H1 (cell line): Measurements from ENCODE around the gene TYW1B. TPM values are rescaled to one million over a fixed set of nuclear protein-coding genes. Genes with fewer than 3 reads are reported as not detected.

Source experiments
- ASH2L ChIP-seq: fragments of 200-600, 300-600 bp; sonication (generic); IDR thresholded peaks from one replicate; pipeline ENCODE4 v1.7.1; 2017; ENCODE audit warnings: low read length
- BCL11A ChIP-seq, 2 experiments: IDR thresholded peaks; one replicate each; pipeline ENCODE4 v1.6.1; 2011; ENCODE audit warnings: low read depth in 2 of 2, low read length in 2 of 2, mild to moderate bottlenecking in 2 of 2
- CEBPB ChIP-seq: IDR thresholded peaks from 2 replicates; pipeline ENCODE4 v1.6.1; 2012; ENCODE audit warnings: low read depth, low read length
- JUND ChIP-seq: IDR thresholded peaks from 2 replicates; pipeline ENCODE4 v1.6.1; 2011; ENCODE audit warnings: mild to moderate bottlenecking, improper control_type of control experiment, low read length
- RBBP5 ChIP-seq: IDR thresholded peaks from 2 replicates; pipeline ENCODE4 v1.7.1; 2012; ENCODE audit warnings: low read depth, mild to moderate bottlenecking, inconsistent platforms, low read length, moderate library complexity, borderline replicate concordance
- SIX5 ChIP-seq: IDR thresholded peaks from 2 replicates; pipeline ENCODE4 v1.6.1; 2011; ENCODE audit warnings: mild to moderate bottlenecking, low read depth, low read length
- polyA plus RNA-seq, 7 experiments: library from polyadenylated mRNA; depleted of rRNA in 3 of 7; stranded (reverse) in 5 of 7; unstranded in 2 of 7; fragments of >200 nt in 5 of 7; fragments of 200-250 nt in 2 of 7; gene quantifications; 1 replicate in 5 of 7; 2 replicates in 1 of 7; 4 replicates in 1 of 7; pipeline versions ENCODE4 v1.2.1 to v1.2.3, GENCODE V29; 2011 to 2013; ENCODE audit warnings: missing spikeins in 2 of 7, mixed read lengths in 2 of 7
- total RNA-seq: library from RNA; stranded (reverse); fragmentation: NEBNext Ultra II Directional; extraction: Animal tissue kit (Norgen Biotek cat#: 25700); gene quantifications from 2 replicates; pipeline ENCODE4 v1.2.1, GENCODE V29; 2021

The TYW1B gene
- total and polyA plus RNA-seq, 2 of the 8 experiments (the other 6 are each of a cell fraction or from before 2014, with no cell fraction given), result 6.8 to 12.6 TPM

DNA sequence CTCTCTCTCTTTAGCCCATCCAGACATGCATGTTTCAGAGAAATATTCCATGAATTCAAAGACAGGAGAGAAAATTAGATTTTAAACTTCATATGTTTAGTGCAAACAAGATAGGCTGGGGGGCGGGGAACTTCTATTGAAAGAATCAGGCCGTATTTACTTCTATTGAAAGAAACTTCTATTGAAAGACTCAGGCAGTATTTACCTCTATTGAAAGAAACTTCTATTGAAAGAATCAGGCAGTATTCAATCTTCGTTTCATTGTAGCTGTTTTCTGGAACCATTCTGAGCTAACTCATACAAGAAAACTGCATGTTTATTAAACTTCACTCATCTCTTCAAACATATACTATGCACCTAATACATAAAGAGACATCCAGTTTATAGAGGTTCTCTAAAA lies 123.1 kb downstream of the TYW1B start (continued):
- TF ChIP-seq BCL11A (IDR thresholded peaks at IDR 0.05; ENCODE audit: low read depth in 2 of 2, low read length in 2 of 2) (no peak), CEBPB (no peak), RBBP5 (no peak), JUND (no peak), SIX5 (no peak), ASH2L (no peak)
